Stimulated activated CD4-positive, alpha-beta T cell treated with anti-CD3 and anti-CD28 coated beads, Interleukin-4, amount 100 ng/mL, for 24 hours (primary cell): ENCODE data around the gene MEA1.
"Not testable (repeated sequence)": the region's sequence is repeated elsewhere in the genome, so short reads cannot be mapped to it uniquely, and the experiment has no call there.

Experiments used
- DNase-seq: peaks from one replicate; pipeline ENCODE4 v3.0.0-alpha.2; 2020

The MEA1 gene

GRCh38 chr6:43006251-43006650 lies 7.5 kb downstream of the MEA1 start:
- no peak for DNase-seq

GRCh38 chr6:43005844-43006243 lies 7.9 kb downstream of the MEA1 start:
- no peak for DNase-seq

- no peak for DNase-seq
Observed at GRCh38 chr6:43001843-43002242, 11.9 kb downstream of the MEA1 start.

- not testable (repeated sequence) for DNase-seq
Observed at GRCh38 chr6:42998205-42998604, 15.5 kb downstream of the MEA1 start.

- no peak for DNase-seq
Observed at GRCh38 chr6:42996513-42996912, 17.2 kb downstream of the MEA1 start.

GRCh38 chr6:42993445-42993844 lies 20.3 kb downstream of the MEA1 start:
- DNase-seq = no peak

GRCh38 chr6:42989923-42990322 lies 23.8 kb downstream of the MEA1 start:
- no peak for DNase-seq

GRCh38 chr6:42988486-42989020 lies 25.2 kb downstream of the MEA1 start:
- DNase-seq = no peak

GRCh38 chr6:42987533-42988451 lies 26.0 kb downstream of the MEA1 start:
- DNase-seq = no peak

GRCh38 chr6:42984924-42985475 lies 28.7 kb downstream of the MEA1 start:
- DNase-seq = peak; percentile 12

GRCh38 chr6:42984001-42984923 lies 29.5 kb downstream of the MEA1 start, which contains the start of gene PPP2R5D:
PPP2R5D (plus strand) TSS chr6:42984570; CDS start chr6:42984678, 108 bp downstream.
- DNase-seq = peak; percentile 98

- no peak for DNase-seq
Observed at GRCh38 chr6:42981836-42982235, 31.9 kb downstream of the MEA1 start.

- no peak for DNase-seq
Observed at GRCh38 chr6:42979523-42980177, 34.1 kb downstream of the MEA1 start.

GRCh38 chr6:42978839-42979522 lies 34.8 kb downstream of the MEA1 start, which contains the start of gene PEX6:
PEX6 (minus strand) TSS chr6:42979181; CDS start chr6:42979150, 31 bp downstream.
- DNase-seq = peak; percentile 90

GRCh38 chr6:42978487-42978838 lies 35.3 kb downstream of the MEA1 start:
- peak; percentile 23 for DNase-seq

- DNase-seq = no peak
Observed at GRCh38 chr6:42974919-42975505, 38.7 kb downstream of the MEA1 start.

- DNase-seq = no peak
Observed at GRCh38 chr6:42973926-42974325, 39.8 kb downstream of the MEA1 start.

- DNase-seq = no peak
Observed at GRCh38 chr6:42971746-42972327, 41.9 kb downstream of the MEA1 start.

- peak; percentile 13 for DNase-seq
Observed at GRCh38 chr6:42970871-42971612, 42.7 kb downstream of the MEA1 start.

- no peak for DNase-seq
Observed at GRCh38 chr6:42969934-42970333, 43.8 kb downstream of the MEA1 start.
